HG03457 (cell line): Measurements from ENCODE around the gene TGFB1.
"Not testable (repeated sequence)": the region's sequence is repeated elsewhere in the genome, so short reads cannot be mapped to it uniquely, and the experiment has no call there.

Source experiments
- ATAC-seq: cut with Tn5 transposase; IDR thresholded peaks from one replicate; pipeline ENCODE4 v1.9.1; 2021; ENCODE audit warnings: moderate number of reproducible peaks; ENCODE audit not compliant: unreplicated experiment

TGFB1 gene

GRCh38 chr19:41371119-41371518 lies 17.4 kb upstream of the TGFB1 start:
- ATAC-seq, result not testable (repeated sequence)

GRCh38 chr19:41369769-41370168 lies 16.0 kb upstream of the TGFB1 start:
- ATAC-seq, result no peak

- no peak for ATAC-seq
These were observed 14.2 kb upstream of the TGFB1 start for GRCh38 chr19:41367848-41368301.

GRCh38 chr19:41366089-41366488 lies 12.4 kb upstream of the TGFB1 start:
- ATAC-seq, result no peak

- ATAC-seq, result peak; percentile 3
These were observed 11.0 kb upstream of the TGFB1 start for GRCh38 chr19:41364524-41365391.

GRCh38 chr19:41363753-41364523 lies 10.2 kb upstream of the TGFB1 start, which contains the start of gene B9D2:
Gene B9D2, minus strand, starts transcription at chr19:41364149. Its CDS starts 630 bp downstream, at chr19:41363519.
- ATAC-seq, result peak; percentile 65

GRCh38 chr19:41363371-41363752 lies 9.6 kb upstream of the TGFB1 start:
- no peak for ATAC-seq

- no peak for ATAC-seq
These were observed 8.6 kb upstream of the TGFB1 start for GRCh38 chr19:41362143-41362847.

GRCh38 chr19:41359741-41360140 lies 6.0 kb upstream of the TGFB1 start:
- ATAC-seq, result no peak

- no peak for ATAC-seq
These were observed 4.0 kb upstream of the TGFB1 start for GRCh38 chr19:41357746-41358145.

- no peak for ATAC-seq
These were observed 3.4 kb upstream of the TGFB1 start for GRCh38 chr19:41356984-41357739.

- ATAC-seq, result no peak
These were observed 2.1 kb upstream of the TGFB1 start for GRCh38 chr19:41355802-41356201.

- ATAC-seq, result no peak
These were observed 1.3 kb upstream of the TGFB1 start for GRCh38 chr19:41355035-41355434.

GRCh38 chr19:41354343-41354953 lies 726 bp upstream of the TGFB1 start:
- no peak for ATAC-seq

GRCh38 chr19:41352609-41353465 lies 885 bp downstream of the TGFB1 start:
- no peak for ATAC-seq

GRCh38 chr19:41352279-41352608 lies 1.5 kb downstream of the TGFB1 start:
- ATAC-seq, result no peak

- ATAC-seq, result peak; percentile 29
These were observed 2.1 kb downstream of the TGFB1 start for GRCh38 chr19:41351339-41352245.

GRCh38 chr19:41350735-41351338 lies 2.9 kb downstream of the TGFB1 start:
- ATAC-seq, result no peak
